Measurements from ENCODE around the gene ADAMTS9.

The ADAMTS9 gene

GRCh38 chr3:64490180-64490724, 197.5 kb downstream of the ADAMTS9 start:
- DNase-seq (ENCODE audit: low spot score) = no peak

- no peak for DNase-seq (ENCODE audit: low spot score)
Observed at GRCh38 chr3:64489361-64490044, 198.3 kb downstream of the ADAMTS9 start.

- DNase-seq (ENCODE audit: low spot score) = no peak
Observed at GRCh38 chr3:64488939-64489338, 198.9 kb downstream of the ADAMTS9 start.

GRCh38 chr3:64484289-64484992, 203.4 kb downstream of the ADAMTS9 start:
- DNase-seq (ENCODE audit: low spot score) = peak; percentile 87

DNA sequence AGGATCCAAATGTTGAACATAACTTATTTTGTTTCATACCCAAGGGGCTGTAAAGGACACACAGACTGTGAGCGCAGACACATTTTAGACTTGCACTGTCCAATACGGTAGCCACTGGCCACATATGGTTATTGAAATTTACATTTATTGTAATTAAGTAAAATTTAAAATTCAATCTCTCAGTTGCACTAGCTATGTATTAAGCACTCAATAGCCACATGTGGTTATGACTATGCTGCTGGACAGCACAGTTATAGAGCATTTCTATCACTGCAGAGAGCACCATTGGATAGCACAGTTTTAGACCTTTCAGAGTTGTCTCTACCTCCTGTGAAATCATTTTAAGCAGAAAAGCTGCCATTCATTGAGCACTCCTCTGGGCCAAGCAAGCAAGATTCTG, 204.3 kb downstream of the ADAMTS9 start:
- DNase-seq (ENCODE audit: low spot score) = no peak

GRCh38 chr3:64475037-64475436, 212.8 kb downstream of the ADAMTS9 start:
- DNase-seq (ENCODE audit: low spot score) = no peak

- DNase-seq (ENCODE audit: low spot score) = no peak
Observed at GRCh38 chr3:64473466-64473865, 214.3 kb downstream of the ADAMTS9 start.

- DNase-seq (ENCODE audit: low spot score) = no peak
Observed at GRCh38 chr3:64470436-64470835, 217.4 kb downstream of the ADAMTS9 start.

DNA sequence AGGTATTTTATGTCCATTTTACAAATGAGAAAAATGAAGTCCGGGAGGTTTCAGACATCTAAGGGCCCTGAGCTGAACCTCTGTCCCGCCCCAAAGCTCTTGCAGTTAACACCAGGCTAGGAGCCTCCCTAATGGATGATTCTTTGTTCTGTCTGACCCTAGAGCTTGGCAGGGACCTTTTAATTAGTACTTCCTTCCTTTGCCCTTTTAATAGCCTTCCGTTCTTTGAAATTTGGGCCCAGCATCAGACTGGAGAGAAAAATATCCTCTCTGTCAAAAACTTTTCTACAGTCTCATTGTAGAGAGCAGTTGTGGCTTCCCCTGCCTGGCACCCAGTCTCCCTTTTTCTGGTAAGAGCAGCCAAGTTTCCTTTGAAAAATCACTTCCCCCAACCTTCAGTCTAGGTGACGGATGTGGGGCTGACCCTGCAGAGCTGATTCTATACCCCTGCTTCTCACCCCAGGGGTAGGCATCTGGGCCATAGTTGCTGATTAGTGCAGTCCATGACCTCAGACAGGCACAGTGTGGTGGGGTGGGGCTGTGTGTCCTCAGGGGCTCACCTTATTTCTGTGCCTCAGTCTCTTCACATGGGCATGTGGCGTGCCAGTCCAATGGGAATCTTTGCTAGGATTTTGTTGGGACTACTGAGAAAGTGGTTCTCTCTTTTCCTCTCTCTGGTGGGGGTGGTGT, 220.4 kb downstream of the ADAMTS9 start:
- peak; percentile 91 for DNase-seq (ENCODE audit: low spot score)
